HCT116 (cell line): Measurements from ENCODE around the gene ERGIC1. TPM values are rescaled to one million over a fixed set of nuclear protein-coding genes. Genes with fewer than 3 reads are reported as not detected.

ENCODE experiments used
- ATAC-seq: fragments of 200-7000 bp; cut with Tn5 transposase; 2 replicates; pipeline ENCODE4 v1.9.1; 2020; ENCODE audit warnings: mild to moderate bottlenecking, moderate library complexity
- BruUV-seq: library from RNA; stranded (reverse); fragments of 400-500 nt; replicated peaks from 2 replicates; lab custom pipeline; 2021; lab: Mats Ljungman, UMichigan
- CTCF ChIA-PET: fragments of 300-600 bp; sonication (Branson Sonifier 250); formaldehyde crosslinking; loops from one replicate; lab custom pipeline; 2021; ENCODE audit warnings: antibody characterized with exemption; lab: Charles Lee
- POLR2A ChIA-PET: fragments of 300-600, 350-600 bp; sonication (Branson Sonifier 250); formaldehyde crosslinking; loops from one replicate; lab custom pipeline; 2021; ENCODE audit warnings: antibody characterized with exemption; lab: Charles Lee
- RAD21 ChIA-PET, 2 experiments: fragments of 300-600 bp; sonication (Branson Sonifier 250); formaldehyde crosslinking; loops; one replicate each; lab custom pipeline; 2023; ENCODE audit warnings: low total read pairs in 2 of 2; ENCODE audit not compliant: uncharacterized antibody in 2 of 2, unreplicated experiment in 2 of 2, low non-redundant PET in 1 of 2; lab: Charles Lee
- DNase-seq: peaks from one replicate; pipeline ENCODE4 v3.0.0-alpha.2; 2010; ENCODE audit warnings: low read depth, low spot score
- H2AFZ ChIP-seq: fragments of 200-600 bp; shearing (Covaris generic), sonication (generic); 2 replicates; pipeline ENCODE4 v1.6.1; 2017; ENCODE audit warnings: low read depth, mixed run types, mixed read lengths, antibody characterized with exemption, low read length; ENCODE audit not compliant: poor library complexity, severe bottlenecking
- H3K27ac ChIP-seq: 2 replicates; pipeline ENCODE4 v1.5.1; 2012; ENCODE audit warnings: low read depth, low read length
- H3K27me3 ChIP-seq: fragments of 200-600 bp; sonication (generic); 2 replicates; pipeline ENCODE4 v1.6.1; 2016; ENCODE audit warnings: mixed run types, low read length, mixed read lengths; ENCODE audit not compliant: insufficient read depth
- H3K36me3 ChIP-seq, 2 experiments: fragments of 200-500 bp in 1 of 2; fragments of 200-600 bp in 1 of 2; sonication (Bioruptor generic) in 1 of 2; sonication (generic) in 1 of 2; 2 replicates each; pipeline versions ENCODE4 v1.5.1 to v1.6.1; 2014 to 2016; ENCODE audit warnings: low read length in 2 of 2, inconsistent platforms in 1 of 2, mixed read lengths in 1 of 2, mixed run types in 1 of 2; ENCODE audit not compliant: insufficient read depth in 2 of 2, control insufficient read depth in 1 of 2
- H3K4me1 ChIP-seq, 2 experiments: fragments of 200-600 bp in 1 of 2; sonication (generic) in 1 of 2; 2 replicates each; pipeline versions ENCODE4 v1.5.1 to v1.6.1; 2012 to 2017; ENCODE audit warnings: low read length in 2 of 2, inconsistent platforms in 1 of 2, mild to moderate bottlenecking in 1 of 2, mixed read lengths in 1 of 2, mixed run types in 1 of 2, moderate library complexity in 1 of 2; ENCODE audit not compliant: insufficient read depth in 2 of 2, control insufficient read depth in 1 of 2
- H3K4me2 ChIP-seq: fragments of 200-600 bp; sonication (generic); 2 replicates; pipeline ENCODE4 v1.6.1; 2017; ENCODE audit warnings: mixed run types, low read length, mixed read lengths
- H3K4me3 ChIP-seq, 2 experiments: fragments of 200-600 bp in 1 of 2; sonication (generic) in 1 of 2; replicated peaks in 1 of 2; 2 replicates each; pipeline ENCODE4 v1.5.1; 2011 to 2016; ENCODE audit warnings: low read length in 2 of 2, control low read depth in 1 of 2, low read depth in 1 of 2, mild to moderate bottlenecking in 1 of 2, mixed read lengths in 1 of 2, mixed run types in 1 of 2
- H3K79me2 ChIP-seq: fragments of 200-600 bp; sonication (generic); 2 replicates; pipeline ENCODE4 v1.6.1; 2017; ENCODE audit warnings: mild to moderate bottlenecking, mixed run types, low read length, moderate library complexity, mixed read lengths; ENCODE audit not compliant: insufficient read depth
- H3K9ac ChIP-seq: fragments of 200-600 bp; sonication (generic); 2 replicates; pipeline ENCODE4 v1.6.1; 2016; ENCODE audit warnings: low read length, mixed read lengths
- H3K9me2 ChIP-seq: fragments of 200-600 bp; sonication (generic), shearing (Covaris generic); 2 replicates; pipeline ENCODE4 v1.6.1; 2017; ENCODE audit warnings: mixed run types, mild to moderate bottlenecking, moderate library complexity; ENCODE audit not compliant: insufficient read depth
- H3K9me3 ChIP-seq, 2 experiments: fragments of 200-500 bp in 1 of 2; fragments of 200-600 bp in 1 of 2; sonication (Bioruptor generic) in 1 of 2; sonication (generic) in 1 of 2; 2 replicates each; pipeline ENCODE4 v1.6.1; 2014 to 2017; ENCODE audit warnings: low read length in 2 of 2, mixed read lengths in 2 of 2, inconsistent platforms in 1 of 2, low read depth in 1 of 2, mild to moderate bottlenecking in 1 of 2, mixed run types in 1 of 2, moderate library complexity in 1 of 2; ENCODE audit not compliant: control insufficient read depth in 1 of 2, insufficient read depth in 1 of 2
- H4K20me1 ChIP-seq: fragments of 200-600 bp; sonication (generic), shearing (Covaris generic); 2 replicates; pipeline ENCODE4 v1.6.1; 2017; ENCODE audit warnings: mixed run types, mild to moderate bottlenecking, moderate library complexity; ENCODE audit not compliant: insufficient read depth
- CBX3 ChIP-seq: IDR thresholded peaks from 2 replicates; pipeline ENCODE4 v1.6.1; 2012; ENCODE audit warnings: low read depth
- CTCF ChIP-seq, 3 experiments: fragments of 200-600 bp in 1 of 3; sonication (generic) in 1 of 3; IDR thresholded peaks in 2 of 3; conservative IDR thresholded peaks in 1 of 3; 2 replicates each; pipeline ENCODE4 v1.5.1; 2012 to 2017; ENCODE audit warnings: low read depth in 2 of 3, low read length in 2 of 3, antibody characterized with exemption in 1 of 3, borderline replicate concordance in 1 of 3, control low read depth in 1 of 3, mild to moderate bottlenecking in 1 of 3, mixed read lengths in 1 of 3, mixed run types in 1 of 3, moderate library complexity in 1 of 3; ENCODE audit not compliant: insufficient read depth in 1 of 3
- EZH2phosphoT487 ChIP-seq: fragments of 200-600 bp; IDR thresholded peaks from 2 replicates; pipeline ENCODE4 v1.6.1; 2018; ENCODE audit warnings: antibody characterized with exemption, borderline replicate concordance
- FOSL1 ChIP-seq: IDR thresholded peaks from 2 replicates; pipeline ENCODE4 v1.6.1; 2012; ENCODE audit warnings: low read depth
- POLR2A ChIP-seq: IDR thresholded peaks from 2 replicates; pipeline ENCODE4 v1.7.0; 2011; ENCODE audit warnings: borderline replicate concordance; ENCODE audit not compliant: insufficient read depth, insufficient read length; ENCODE audit errors: extremely low read depth
- RAD21 ChIP-seq: IDR thresholded peaks from 2 replicates; pipeline ENCODE4 v1.6.1; 2012; ENCODE audit warnings: low read depth, mild to moderate bottlenecking
- REST ChIP-seq: IDR thresholded peaks from 2 replicates; pipeline ENCODE4 v1.6.1; 2012; ENCODE audit warnings: low read depth
- ZNF274 ChIP-seq: fragments of 200-500 bp; sonication (Bioruptor generic); IDR thresholded peaks from 2 replicates; pipeline ENCODE4 v1.6.1; 2014; ENCODE audit warnings: mild to moderate bottlenecking, low read depth, low read length, inconsistent platforms
- intact Hi-C: fragments of 100-400 bp; cut with micrococcal nuclease; formaldehyde crosslinking; loops from 2 replicates; pipeline ENCODE4 v1.10.0; 2022
- total RNA-seq: library from RNA; stranded (reverse); gene quantifications from one replicate; pipeline ENCODE4 v1.2.1, GENCODE V29; 2021; ENCODE audit not compliant: unreplicated experiment

ERGIC1 gene
- total RNA-seq, 1 experiment from 2014 or later = 73.3 TPM

GRCh38 chr5:172973931-172974330 lies 139.9 kb downstream of the ERGIC1 start:
- H3K9ac ChIP-seq = no peak overlapping the region
- H3K4me1 ChIP-seq = no peaks in the 10 kb centered on the region
- H3K9me2 ChIP-seq = no peaks in the 10 kb centered on the region
- H3K4me3 ChIP-seq = no peak overlapping the region
- intact Hi-C loops = no loop called here
- RAD21 ChIA-PET = no interaction called here
- no peaks in the 10 kb centered on the region for H3K9me3 ChIP-seq
- CTCF ChIA-PET = interaction anchor here (1.0 kb wide), 1 partner anchor 15 kb away, joined by 5 read pairs; the partner anchor contains the start of gene RPL26L1
- no peak for ATAC-seq
- no peak for DNase-seq
- H3K27ac ChIP-seq = no peak overlapping the region
- no TSS peak for BruUV-seq
- TF ChIP-seq REST (no peak), ZNF274 (no peak)
- TF ChIP-seq, all 23 proteins: peak for 0
- POLR2A ChIA-PET = no interaction called here
- no peak overlapping the region for H2AFZ ChIP-seq
- H3K27me3 ChIP-seq = no peaks in the 10 kb centered on the region
- H3K4me2 ChIP-seq = no peak overlapping the region
- H3K79me2 ChIP-seq = no peaks in the 10 kb centered on the region
- no peaks in the 10 kb centered on the region for H4K20me1 ChIP-seq
- peaks cover 3 to 4% of the 10 kb centered on the region in 2 experiments; a peak in 1 of 4 replicates for H3K36me3 ChIP-seq

- ChIA-PET POLR2A (no interaction called here), CTCF (no interaction called here), RAD21 (no interaction called here)
- Histone ChIP-seq H3K27ac (no peak overlapping the region), H3K4me2 (no peak overlapping the region), H4K20me1 (no peaks in the 10 kb centered on the region), H3K27me3 (no peaks in the 10 kb centered on the region), H3K9me3 (no peaks in the 10 kb centered on the region), H3K9me2 (no peaks in the 10 kb centered on the region), H2AFZ (no peak overlapping the region), H3K79me2 (no peaks in the 10 kb centered on the region), H3K36me3 (no peaks in the 10 kb centered on the region), H3K4me1 (no peaks in the 10 kb centered on the region), H3K4me3 (no peak overlapping the region), H3K9ac (no peak overlapping the region)
- intact Hi-C loops = no loop called here
- no TSS peak for BruUV-seq
- ATAC-seq (no peak), DNase-seq (no peak)
- TF ChIP-seq FOSL1 = no peak
- TF ChIP-seq REST = no peak
- no peak for TF ChIP-seq ZNF274
- no peak for TF ChIP-seq POLR2A
- no peak for TF ChIP-seq CTCF (IDR thresholded peaks at IDR 0.05 in 2 of 3, conservative IDR thresholded peaks at IDR 0.05 in 1 of 3; ENCODE audit: borderline replicate concordance in 1 of 3, insufficient read depth in 1 of 3, low read depth in 2 of 3, low read length in 2 of 3)
- TF ChIP-seq RAD21 = no peak
- no peak for TF ChIP-seq CBX3
- TF ChIP-seq EZH2phosphoT487 = no peak
These were observed 141.2 kb downstream of the ERGIC1 start for GRCh38 chr5:172975289-172975688.
